Esophagus squamous epithelium (tissue), 4 donors: ENCODE results near the gene BCKDHB.

Experiments used
- CTCF ChIP-seq, 6 experiments: fragments of 450-650 bp in 4 of 6; fragments of 200-600 bp in 2 of 6; sonication (generic) in 2 of 6; IDR thresholded peaks; one replicate each; pipeline ENCODE4 v1.5.1; 2016 to 2019; ENCODE audit warnings: antibody characterized with exemption in 6 of 6, mild to moderate bottlenecking in 4 of 6, moderate library complexity in 4 of 6
- POLR2A ChIP-seq, 4 donors: fragments of 450-650 bp; IDR thresholded peaks; one replicate each; pipeline ENCODE4 v1.6.1; 2017; ENCODE audit warnings: antibody characterized with exemption in 4 of 4, mild to moderate bottlenecking in 4 of 4, moderate library complexity in 3 of 4

- TF ChIP-seq CTCF (IDR thresholded peaks at IDR 0.05), result no peak
- no peak for TF ChIP-seq POLR2A (IDR thresholded peaks at IDR 0.05)
Measured at GRCh38 chr6:80314531-80314930, 208.1 kb downstream of the BCKDHB start.
